Measurements from ENCODE around the gene PARP6.
A peak's percentile ranks its signal among the peaks of the same experiment; 100 is the strongest.

PARP6 gene

DNA sequence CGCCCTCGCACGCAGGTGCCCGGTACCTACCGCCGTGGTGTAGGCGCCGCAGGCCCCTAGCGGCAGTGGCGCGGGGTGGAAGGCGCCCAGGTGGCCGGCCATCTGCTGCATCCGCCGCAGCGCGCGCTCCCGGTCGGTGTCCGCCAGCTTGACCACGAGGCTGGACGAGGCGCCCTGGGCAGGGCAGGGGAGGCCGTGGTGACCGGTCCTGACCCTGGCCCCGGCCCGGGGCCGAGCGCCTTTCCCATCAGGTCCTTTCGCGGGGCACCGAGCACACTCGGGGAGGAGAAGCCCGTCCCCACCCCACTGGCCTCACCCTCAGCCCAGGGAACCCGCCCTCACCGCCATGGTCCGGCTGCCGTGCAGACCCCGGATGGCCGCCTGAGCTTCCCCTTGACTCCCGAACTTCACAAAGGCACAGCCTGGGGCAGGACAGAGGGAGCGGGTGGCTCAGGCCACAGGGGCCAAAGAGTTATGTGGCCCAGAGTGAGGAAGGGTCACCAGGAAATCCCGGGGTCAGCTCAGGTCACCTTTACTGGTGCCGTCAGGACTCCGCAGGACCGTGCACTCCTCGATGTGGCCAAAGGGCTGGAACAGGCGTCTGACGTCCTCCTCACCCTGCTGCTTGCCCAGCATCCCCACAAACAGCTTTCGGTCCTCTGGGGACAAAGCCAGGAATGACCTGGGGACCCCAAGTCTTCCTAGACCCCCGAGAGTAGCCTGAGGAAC is 17.4 kb upstream of the PARP6 start:
- TF ChIP-seq, protein P1, sequence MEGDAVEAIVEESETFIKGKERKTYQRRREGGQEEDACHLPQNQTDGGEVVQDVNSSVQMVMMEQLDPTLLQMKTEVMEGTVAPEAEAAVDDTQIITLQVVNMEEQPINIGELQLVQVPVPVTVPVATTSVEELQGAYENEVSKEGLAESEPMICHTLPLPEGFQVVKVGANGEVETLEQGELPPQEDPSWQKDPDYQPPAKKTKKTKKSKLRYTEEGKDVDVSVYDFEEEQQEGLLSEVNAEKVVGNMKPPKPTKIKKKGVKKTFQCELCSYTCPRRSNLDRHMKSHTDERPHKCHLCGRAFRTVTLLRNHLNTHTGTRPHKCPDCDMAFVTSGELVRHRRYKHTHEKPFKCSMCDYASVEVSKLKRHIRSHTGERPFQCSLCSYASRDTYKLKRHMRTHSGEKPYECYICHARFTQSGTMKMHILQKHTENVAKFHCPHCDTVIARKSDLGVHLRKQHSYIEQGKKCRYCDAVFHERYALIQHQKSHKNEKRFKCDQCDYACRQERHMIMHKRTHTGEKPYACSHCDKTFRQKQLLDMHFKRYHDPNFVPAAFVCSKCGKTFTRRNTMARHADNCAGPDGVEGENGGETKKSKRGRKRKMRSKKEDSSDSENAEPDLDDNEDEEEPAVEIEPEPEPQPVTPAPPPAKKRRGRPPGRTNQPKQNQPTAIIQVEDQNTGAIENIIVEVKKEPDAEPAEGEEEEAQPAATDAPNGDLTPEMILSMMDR (IDR thresholded peaks at IDR 0.05; ENCODE audit: low read depth, low read length, missing control alignments): no peak
- DNase-seq (ENCODE audit: low read depth): no peak
- no peak overlapping the region for H3K4me3 ChIP-seq (ENCODE audit: low read depth, low read length)
- in situ Hi-C loops (cut with HindIII; ENCODE audit: low sequenced_read_pairs): no loop called here

DNA sequence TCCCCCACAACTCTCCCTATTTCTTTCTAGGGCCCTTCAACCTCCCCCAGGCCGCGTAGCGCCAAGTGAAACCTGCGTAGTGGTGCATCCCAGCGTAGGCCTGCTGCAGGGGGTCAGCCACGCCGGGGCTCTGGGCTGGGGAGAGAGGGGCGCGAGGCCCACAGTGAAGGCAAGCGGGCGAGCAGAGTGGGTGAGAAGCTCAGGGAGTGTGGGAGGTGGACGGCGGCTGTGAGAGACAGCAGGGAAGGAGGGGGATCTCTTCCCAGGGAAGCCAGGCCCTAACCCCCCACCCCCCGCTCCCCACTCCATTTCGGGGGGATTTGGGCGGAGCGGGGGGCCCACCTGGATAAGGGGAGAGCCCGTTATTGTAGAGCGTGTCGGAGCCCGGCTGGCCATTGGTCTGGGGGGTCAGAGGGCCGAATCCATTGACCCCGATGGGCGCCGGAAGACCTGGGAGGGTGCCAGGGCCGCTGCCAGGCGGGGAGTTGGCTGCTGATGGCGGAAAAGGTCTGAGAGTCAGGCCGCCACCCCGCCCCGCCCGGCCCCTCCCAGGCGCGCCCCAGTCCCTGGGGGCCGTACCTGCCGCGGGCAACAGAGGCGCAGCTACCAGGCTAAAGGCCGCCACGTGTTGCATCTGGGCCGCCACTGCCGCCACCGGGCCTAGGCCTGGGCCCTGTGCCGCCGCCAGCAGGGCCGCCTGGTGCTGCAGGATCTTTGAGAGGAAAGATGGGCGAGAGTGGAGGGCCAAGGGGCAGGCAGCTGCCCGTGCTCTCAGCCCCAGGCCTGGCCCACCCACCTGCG is 16.6 kb upstream of the PARP6 start:
- no peak overlapping the region for H3K4me3 ChIP-seq (ENCODE audit: low read depth, low read length)
- in situ Hi-C loops (cut with HindIII; ENCODE audit: low sequenced_read_pairs): no loop called here
- TF ChIP-seq, protein P1 (IDR thresholded peaks at IDR 0.05; ENCODE audit: low read depth, low read length, missing control alignments): no peak
- no peak for DNase-seq (ENCODE audit: low read depth)

DNA sequence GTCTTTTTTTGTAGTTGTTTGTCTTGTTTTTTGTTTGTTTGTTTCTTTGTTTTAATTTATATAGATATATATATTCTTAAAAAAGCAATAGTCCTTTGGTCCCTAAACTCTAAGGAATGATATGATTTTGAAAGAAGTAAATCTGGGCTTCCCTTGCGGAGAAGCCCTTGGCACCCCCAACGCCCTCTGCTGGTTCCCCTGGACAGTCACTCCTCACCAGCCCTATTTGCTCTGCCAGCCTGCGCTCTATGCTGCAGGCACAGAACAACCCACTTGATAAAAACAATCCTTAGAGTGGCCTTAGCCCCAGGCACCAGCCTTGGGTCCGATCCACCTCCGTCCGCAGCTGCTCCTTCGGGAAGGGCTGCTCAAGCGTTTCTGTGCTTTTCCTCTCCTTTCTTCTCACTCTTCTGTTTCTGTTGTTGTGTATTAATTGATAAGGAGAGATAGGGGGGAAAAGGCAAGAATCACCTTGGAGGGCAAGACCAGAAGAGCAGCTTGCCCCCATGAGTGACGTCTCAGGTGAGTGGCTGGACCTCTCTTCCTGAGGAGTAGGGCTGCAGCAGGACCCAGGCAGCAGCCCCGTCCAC is 13.7 kb upstream of the PARP6 start:
- no peak for DNase-seq (ENCODE audit: low read depth)
- no peak overlapping the region for H3K4me3 ChIP-seq (ENCODE audit: low read depth, low read length)
- in situ Hi-C loops (cut with HindIII; ENCODE audit: low sequenced_read_pairs): no loop called here
- TF ChIP-seq, protein P1 (IDR thresholded peaks at IDR 0.05; ENCODE audit: low read depth, low read length, missing control alignments): peak; percentile 67

DNA sequence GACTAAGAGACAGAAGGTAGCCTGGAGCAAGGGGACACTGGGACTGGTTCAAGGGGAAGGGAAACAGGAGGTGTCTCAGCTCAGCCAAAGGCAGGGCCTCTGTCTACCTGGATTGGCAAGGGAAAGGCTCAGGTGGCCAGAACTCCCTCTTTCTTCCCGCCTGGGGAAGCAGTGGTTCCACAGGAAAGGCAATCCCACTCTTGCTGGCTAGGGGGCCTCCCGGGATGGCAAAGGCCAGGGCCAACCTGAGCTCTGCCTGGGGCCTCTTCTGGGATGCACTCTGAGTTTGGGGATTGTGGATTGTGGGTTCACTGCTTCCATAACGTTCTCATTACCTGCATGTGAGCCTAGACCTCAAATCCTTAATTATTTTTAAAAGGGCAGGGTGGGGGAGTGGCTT is 13.0 kb upstream of the PARP6 start:
- no peak for DNase-seq (ENCODE audit: low read depth)
- H3K4me3 ChIP-seq (ENCODE audit: low read depth, low read length): no peak overlapping the region
- TF ChIP-seq, protein P1 (IDR thresholded peaks at IDR 0.05; ENCODE audit: low read depth, low read length, missing control alignments): no peak
- in situ Hi-C loops (cut with HindIII; ENCODE audit: low sequenced_read_pairs): no loop called here

DNA sequence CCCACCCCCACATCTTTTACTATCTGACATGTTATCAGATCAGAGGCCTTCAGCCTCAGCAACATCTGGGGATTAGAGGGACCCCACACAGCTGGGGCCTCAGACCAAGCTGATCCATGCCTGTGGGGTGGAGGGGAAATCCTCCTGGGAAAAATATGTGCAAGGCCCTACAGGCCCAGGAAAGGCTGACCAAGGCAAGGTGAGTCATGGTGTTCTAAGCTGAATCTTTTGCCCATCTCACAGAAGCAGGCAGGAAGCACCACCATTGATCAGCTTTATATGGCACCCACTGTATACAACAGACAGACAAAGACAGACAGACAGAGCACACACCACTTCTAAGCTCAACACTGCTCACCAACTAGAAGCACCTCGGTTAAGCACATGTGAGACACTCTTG is 12.4 kb upstream of the PARP6 start:
- no peak overlapping the region for H3K4me3 ChIP-seq (ENCODE audit: low read depth, low read length)
- DNase-seq (ENCODE audit: low read depth): no peak
- TF ChIP-seq, protein P1 (IDR thresholded peaks at IDR 0.05; ENCODE audit: low read depth, low read length, missing control alignments): no peak
- in situ Hi-C loops (cut with HindIII; ENCODE audit: low sequenced_read_pairs): no loop called here

DNA sequence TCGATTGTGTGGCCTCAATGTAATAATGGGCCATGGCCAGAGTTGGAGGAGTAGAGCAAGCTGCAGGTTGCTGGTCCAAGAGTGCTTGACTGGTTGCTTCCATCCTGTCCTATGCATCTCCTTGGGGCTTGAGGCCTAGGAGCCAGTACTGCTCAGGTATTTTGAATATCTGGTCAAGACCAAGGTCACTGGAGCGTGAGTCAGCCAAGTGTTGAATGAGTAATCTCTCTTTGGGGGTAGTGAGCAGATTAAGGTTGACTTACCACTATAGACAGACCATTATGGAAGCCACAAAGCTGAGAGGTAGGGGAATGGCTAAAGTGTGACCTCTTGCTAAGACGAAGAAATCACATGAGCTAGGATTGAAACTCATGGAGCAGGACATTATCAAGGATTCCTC is 9.4 kb upstream of the PARP6 start:
- TF ChIP-seq, protein P1 (IDR thresholded peaks at IDR 0.05; ENCODE audit: low read depth, low read length, missing control alignments): no peak
- in situ Hi-C loops (cut with HindIII; ENCODE audit: low sequenced_read_pairs): no loop called here
- no peak for DNase-seq (ENCODE audit: low read depth)
- no peak overlapping the region for H3K4me3 ChIP-seq (ENCODE audit: low read depth, low read length)

All from astrocyte of the cerebellum (primary cell).